GM18507 (cell line): Measurements from ENCODE around the gene KCNA10.
"Not testable (repeated sequence)": the region's sequence is repeated elsewhere in the genome, so short reads cannot be mapped to it uniquely, and the experiment has no call there.

Experiments
- DNase-seq: peaks from one replicate; pipeline ENCODE4 v3.0.0; 2011; ENCODE audit warnings: low read depth; ENCODE audit not compliant: insufficient read length; ENCODE audit errors: extremely low spot score
- FAIRE-seq: peaks from 2 replicates; lab custom pipeline; 2011; peaks lifted over from hg19 to GRCh38; lab: Jason Lieb, UNC

Gene KCNA10

DNA sequence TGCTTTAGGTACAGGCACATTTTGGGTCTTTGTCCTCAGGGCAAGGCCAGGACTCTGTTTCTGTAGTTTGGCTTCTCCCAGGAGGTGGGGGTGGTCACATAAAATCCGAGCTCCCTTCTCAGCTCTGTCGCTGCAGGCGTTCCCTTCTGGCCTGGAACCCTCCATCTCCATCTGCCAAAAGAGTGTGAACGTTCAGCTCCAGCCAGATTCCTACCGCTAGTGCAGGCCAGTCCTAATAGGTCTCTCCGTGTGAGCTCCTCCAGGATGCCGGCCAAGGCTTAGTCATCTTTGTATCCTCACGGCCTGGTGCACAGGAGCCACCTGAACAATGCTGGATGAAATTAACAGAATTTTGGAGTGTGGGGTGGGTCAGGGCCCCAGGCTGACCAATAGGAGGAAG lies 19.9 kb upstream of the KCNA10 start:
- DNase-seq (no peak), FAIRE-seq (no peak)

DNA sequence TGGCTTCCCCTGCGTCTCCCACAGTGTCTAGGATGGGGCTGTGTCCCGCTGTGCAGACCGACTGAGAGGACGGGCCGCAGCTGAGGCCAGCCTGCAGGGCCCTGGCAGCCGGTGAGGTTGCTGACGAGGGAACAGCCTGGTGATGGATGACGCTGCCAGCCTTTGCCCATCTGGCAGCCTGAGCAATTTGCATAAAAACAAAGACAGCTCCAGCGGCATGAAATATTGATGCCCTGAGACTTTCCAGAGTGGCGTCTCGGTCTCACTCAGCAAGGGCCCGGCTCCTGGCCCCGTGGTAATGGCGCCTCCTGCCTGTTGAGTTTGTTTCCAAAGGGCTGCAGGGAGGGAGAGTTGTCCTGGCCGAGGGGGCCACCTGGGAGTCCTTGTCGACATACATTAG lies 19.1 kb upstream of the KCNA10 start:
- no peak for DNase-seq
- FAIRE-seq, result no peak

DNA sequence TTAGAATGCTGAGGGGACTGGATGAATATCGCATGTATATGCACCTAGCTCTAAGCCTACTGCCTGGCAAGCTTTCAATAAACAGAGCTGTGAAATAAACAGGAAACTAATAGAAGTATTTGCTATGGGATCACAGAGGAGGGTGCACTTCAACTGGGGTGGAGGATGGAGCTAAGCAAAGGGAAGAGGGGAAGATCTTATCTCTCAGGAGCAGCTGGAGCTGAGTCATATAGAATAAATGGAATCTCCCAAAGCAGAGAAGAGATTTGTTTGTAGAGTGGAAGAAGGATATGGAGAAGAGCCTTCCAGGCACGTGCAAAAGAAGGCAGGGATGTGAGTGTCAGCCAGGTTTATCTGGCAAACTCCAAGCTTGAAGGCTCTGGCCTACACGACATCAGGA lies 17.0 kb upstream of the KCNA10 start:
- DNase-seq (no peak), FAIRE-seq (no peak)

DNA sequence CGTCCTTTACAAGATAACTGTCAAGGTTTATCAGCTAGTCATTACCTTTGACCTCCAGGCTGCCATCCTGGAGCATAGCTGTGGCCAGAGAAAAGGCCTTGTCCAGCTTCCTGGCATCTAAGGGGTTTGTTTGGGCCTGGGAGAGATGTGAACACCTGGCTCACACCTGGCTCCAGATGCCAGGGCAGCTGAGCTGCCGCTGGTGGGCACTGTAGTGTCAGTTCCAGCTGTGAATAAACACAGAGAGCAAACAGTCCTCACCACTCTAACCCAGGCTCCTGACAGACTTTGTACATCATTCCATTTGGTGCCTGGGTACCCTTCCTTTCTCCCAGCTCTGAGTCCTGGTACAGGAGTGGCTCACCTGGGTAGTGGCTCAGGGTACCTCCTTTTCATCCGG lies 14.3 kb upstream of the KCNA10 start:
- FAIRE-seq (no peak), DNase-seq (no peak)

DNA sequence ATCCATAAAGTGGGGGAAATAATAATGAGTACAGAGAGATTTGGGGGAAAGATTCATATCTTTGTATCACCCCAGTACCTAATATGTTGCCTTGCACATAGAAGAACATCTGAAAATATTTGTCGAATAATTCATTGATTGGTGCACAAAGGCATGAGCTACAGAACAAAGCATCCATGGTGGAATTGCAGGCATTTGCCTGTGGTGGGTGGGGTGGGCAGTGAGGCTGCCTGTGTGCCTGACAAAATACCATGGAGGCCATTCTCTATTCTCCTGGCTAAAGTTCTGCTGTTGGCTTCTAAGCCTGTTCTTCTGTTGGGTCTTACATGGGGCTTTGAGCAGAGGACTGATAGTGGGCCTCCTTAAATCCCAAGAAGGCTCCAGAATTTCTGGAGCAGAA lies 10.0 kb upstream of the KCNA10 start:
- DNase-seq, result no peak
- FAIRE-seq, result no peak

DNA sequence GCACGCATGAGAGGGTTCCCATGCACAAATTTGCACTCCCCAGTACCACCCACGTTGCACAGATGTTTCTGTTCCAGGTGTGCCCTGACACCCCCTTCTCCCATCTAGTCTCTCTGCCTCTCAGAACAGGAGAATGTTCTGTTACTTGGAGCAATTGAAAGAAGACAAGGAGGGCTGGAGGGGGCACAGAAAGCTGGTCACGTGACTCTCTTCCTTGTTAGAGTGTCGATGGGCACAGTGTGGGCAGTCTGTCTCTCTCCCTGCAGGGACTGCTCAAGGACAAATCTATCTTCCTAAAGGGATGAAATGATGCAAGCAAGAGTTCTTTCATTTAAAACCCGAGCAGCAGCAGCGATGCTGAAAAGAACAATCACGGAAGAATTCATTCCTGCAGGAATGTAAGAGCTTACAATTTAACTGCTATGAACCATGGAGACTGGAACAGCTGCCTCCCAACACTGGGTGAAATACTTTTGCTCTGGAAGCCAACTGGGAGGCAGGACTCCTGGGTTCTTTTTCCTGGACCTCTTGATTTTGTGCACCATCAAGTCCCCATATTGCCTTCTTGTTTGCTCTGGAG lies 7.3 kb upstream of the KCNA10 start:
- DNase-seq, result no peak
- no peak for FAIRE-seq

DNA sequence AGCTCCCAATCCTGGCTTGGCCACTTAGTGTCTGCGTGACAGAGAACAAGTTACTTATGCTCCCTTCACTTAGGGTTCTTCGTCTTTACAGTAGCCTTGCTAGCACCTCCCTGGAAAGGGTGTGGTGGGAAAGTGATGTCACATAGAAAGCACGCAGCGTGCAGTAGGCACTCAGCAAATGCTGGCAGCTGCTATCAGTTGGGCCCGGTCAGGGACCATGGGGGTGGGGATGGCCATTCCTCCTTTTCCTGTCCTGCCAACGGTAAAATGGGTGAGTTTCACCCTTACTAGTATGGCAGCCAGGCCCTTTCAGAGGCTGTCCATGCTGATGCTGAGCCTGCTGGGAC lies 6.2 kb upstream of the KCNA10 start:
- DNase-seq, result no peak

DNA sequence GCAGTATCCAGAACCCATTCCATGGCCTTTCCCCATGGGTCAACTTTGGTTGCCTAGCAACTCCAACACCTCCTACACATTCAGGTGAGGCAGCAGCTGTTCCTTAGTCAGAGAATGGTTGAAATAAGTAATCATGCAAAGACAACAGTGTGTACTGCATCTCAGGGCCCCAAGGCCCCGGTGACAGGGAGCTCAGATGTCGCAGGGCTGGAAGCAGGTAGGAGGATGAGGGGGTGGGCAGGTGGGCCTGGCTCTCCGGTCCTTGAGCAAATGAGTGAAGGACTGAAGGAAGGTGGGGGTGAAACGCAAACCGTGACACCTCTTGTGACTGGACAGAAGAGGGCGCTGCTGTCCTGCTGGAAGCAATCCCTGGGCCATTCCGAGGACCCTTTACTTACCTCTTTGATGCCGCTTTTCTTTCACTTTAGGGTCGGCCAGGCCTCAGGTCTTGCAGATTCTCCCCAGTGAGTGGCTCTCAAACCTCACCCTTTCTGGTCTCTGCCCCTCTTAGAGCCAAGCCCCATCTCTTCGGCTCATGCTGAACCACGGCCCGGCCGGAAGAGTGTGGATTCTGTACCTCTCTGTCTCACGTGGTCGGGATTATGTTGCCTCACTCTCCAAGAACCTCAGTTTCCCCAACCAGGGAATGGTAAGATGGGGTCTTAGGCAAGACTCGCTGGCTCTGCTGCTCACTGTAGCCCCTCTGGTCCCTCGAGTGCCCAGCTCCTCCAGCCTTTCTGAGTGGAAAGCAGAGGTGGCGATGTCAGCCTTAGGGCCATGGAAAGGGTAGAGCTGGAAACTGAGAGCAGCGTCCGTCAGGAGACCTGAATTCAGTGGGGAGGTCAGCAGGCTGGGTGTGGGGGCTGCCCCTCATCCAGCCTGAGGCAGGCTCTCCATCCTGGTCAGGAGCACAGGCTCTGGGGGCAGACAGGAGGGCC lies 5.6 kb upstream of the KCNA10 start:
- peak; percentile 73 for FAIRE-seq
- peak; percentile 28 for DNase-seq

More for the DNA sequence above, 6.2 kb upstream of the KCNA10 start:
- FAIRE-seq, result no peak

DNA sequence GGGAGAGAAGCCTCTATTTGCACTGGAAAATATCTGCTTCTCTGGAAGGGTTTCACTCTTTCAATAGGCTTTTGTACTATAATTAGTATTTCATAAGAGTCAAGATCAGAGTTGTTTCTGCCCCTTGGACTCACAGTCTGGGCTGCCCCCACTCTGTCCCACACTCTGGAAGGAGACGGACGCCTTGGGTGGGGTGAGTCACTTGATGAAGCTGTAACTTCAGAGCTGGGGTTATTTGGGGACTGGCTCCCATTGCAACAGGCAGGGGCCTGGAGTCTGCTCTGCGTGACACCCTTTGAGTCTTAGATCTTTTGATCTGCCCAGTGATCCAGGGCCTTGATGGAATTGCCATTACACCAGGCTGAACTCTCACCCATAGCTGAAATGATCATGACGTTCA lies 4.0 kb upstream of the KCNA10 start:
- FAIRE-seq (no peak), DNase-seq (no peak)

DNA sequence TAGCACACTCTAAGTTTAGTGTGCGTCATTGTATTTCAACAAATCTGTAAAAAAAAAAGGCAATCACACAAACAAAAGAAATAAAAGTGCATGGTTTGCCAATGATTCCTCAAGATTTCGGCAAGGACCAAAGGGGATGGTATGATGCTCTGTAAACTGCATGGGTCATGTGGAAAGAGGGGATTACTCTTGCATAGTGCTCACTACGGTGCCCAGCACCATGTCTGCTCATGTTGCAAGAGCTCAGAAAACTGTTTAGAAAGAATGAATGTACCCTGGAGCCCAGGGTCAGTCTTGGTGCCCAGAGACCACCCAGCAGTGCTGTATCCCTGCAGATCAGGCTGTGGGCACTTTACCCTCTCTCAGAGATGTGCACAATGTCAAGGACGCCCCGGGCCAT lies 3.6 kb upstream of the KCNA10 start:
- DNase-seq, result no peak
- no peak for FAIRE-seq

DNA sequence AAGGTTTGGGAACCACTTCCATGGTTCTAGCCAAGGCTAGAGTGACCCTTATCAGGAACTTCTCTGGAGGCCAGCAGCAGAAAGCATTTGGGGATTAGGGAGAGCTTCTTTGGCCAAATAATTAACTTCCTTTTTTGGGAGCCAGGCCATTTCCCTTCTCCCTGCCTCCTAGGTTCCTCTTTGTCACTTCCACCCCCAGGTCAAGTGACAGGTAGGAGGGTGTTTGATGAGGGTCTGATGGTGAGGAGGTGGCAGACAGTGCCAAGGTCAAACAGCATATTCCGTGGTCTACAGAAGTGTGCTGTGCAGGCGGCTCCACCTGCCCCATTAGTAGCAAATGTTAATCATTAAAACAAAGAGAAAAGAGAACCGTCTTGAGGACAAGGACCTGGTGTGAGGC lies 1.9 kb upstream of the KCNA10 start:
- FAIRE-seq (no peak), DNase-seq (no peak)

DNA sequence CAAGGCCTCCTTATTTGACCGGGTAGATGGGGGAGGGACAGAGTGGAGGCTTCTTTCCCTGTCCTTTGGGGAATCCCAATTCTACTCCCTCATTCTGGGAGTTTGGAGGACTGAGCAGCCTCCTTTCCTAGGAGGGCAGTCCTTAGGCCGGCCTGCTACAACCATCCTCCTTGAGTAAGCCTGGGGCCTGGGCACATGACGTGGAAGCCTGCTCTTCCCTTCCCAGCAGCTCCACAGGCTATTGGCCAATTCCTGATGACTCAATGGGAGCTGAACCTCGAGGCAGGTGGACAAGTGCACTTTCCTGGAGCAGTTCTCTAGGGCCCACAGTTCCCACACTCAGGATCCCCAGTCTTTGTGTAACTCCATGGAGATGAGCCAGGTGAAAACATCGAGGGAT lies 3.1 kb downstream of the KCNA10 start:
- FAIRE-seq, result no peak
- DNase-seq, result no peak

DNA sequence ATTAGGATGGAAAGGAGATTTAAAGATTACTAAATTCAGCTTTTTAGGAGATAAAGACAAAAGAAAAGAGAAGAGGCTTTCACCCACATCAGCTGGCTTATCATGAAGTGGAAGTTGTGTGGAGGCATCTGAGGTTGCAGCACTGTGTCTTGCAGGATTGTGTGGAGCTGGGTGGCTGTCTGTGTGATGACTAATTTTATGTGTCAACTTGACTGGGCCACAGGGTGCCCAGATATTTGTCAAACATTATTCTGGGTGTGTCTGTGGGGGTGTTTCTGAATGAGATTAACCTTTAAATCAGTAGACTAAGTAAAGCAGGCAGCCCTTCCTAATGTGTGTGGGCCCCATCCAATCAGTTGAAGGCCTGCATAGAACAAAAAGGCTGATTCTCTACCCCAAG lies 3.9 kb downstream of the KCNA10 start:
- FAIRE-seq (no peak), DNase-seq (no peak)

DNA sequence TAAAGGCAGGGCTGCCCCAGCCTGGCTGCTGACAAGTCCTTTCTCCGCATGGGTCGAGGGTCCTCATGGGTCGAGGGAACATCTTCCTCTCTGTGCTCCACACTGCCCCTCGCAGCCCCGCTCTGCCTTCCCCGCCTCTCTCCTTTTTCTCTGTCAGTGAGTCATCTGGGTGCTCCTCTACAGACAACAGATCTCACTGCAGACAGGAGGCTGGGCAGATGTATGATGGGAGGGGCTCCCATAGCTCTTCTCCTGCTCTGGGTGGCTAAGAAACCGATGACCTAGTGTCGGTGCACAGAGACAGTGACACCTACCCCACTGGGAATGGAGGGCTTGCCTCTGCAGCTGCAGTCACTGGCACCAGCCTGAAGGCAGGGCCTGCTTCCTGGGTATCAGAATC lies 5.5 kb downstream of the KCNA10 start:
- DNase-seq (no peak), FAIRE-seq (no peak)

DNA sequence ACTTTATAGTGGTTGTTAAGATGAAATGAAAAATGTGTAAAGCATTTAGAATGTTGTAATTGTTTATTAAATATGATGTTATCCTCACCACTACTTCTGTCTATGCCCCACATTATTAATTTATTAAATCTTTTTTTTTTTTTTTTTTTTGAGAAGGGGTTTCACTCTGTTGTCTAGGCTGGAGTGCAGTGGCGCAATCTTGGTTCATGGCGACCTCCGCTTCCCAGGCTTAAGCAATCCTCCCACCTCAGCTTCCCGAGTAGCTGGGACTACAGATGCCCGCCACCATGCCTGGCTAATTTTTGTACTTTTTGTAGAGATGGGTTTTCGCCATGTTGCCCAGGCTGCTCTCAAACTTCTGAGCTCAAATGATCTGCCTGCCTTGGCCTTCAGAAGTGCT lies 7.5 kb downstream of the KCNA10 start:
- DNase-seq (no peak), FAIRE-seq (no peak)

DNA sequence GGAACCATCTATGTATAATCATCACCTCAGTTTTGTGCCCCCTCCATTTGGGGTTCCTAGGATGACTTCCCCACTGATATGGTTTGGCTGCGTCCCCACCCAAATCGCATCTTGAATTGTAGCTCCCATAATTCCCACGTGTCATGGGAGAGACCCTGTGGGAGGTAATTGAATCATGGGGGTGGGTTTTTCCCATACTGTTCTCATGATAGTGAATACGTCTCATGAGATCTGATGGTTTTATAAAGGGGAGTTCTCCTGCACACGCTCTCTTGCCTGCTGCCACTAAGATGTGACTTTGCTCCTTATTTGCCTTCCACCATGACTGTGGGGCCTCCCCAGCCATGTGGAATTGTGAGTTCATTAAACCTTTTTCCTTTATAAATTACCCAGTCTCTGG lies 8.1 kb downstream of the KCNA10 start:
- not testable (repeated sequence) for DNase-seq, FAIRE-seq

DNA sequence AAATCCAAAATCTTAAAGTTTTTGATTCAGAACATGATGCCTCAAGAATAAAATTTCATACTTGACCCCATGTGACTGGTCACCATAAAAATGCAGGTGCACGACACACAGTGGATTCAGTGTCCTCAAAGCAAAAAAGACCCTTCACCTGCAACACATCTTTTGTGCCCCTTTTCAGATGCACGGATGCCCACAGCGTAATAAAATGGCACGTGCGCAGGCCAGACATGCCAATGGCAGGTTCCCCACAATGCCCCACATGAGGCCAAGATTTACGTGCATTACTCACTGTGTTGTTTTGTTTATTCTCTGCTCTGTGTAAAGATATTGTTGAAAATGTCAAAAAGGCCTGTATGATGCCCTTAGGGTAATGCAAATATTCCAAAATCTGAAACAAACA lies 9.3 kb downstream of the KCNA10 start:
- DNase-seq, result no peak
- no peak for FAIRE-seq

DNA sequence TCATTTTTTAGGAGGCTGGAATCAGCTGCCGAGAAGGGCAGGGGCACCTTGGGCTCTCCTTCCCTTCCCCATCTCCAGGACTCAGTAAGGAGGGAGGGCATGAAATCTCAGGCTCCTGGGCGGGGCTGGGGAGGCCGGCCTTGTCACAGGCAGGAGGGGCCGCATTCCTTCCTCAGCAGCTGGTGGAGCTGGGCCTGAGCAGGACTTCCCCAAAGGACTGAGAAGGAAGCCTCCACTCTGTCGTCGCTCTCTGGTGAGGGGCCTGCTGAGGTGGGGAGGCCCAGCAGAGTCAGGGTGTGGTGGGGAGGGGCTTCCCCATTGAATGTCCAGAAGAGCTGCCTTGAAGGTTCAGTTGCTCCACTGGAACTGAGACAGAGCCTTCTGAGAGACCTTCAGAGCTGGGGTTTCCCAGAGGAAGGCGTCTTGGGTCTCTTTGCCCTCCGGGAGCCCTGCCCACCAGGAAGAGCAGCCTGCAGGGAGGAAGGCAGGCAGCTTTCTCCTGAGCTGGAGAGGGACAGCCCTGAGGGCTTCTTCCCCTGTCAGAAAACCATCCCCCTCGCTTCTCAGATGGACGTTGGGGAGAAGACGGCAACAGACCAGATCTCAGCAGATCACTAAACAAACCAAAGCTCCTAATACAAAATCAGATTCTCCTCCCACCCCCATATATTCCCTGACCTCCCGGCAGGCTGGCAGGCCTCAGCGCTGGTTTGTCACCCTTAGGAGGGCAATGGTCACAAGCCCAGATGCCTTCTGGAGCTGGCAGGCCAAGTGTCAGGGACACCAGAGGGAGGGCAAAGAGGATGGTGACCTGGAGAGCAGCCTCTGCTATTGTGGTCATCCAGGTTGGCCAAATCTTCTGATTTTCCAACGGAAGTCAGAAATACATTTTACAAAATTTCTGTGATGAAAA lies 10.7 kb downstream of the KCNA10 start:
- DNase-seq (no peak), FAIRE-seq (peak; percentile 21)

DNA sequence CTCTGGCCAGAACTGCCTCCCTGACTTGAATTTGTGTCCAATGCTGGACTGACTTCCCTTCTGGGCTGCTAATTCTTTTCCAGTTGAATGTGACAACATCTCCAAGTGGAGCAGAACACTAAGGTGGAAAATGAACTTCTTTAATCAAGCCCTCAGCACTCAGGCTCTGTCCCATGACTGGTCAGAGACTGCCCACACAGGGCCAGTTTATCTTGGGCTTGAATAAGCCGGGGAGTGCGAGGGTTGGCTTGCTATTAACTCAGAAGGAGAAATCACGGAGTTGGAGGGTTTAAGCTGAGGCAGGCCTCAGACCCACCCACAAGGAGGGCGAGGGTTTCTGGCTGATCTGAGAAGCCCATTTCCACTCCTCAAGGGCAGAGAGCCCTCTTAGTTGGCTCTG lies 12.4 kb downstream of the KCNA10 start:
- no peak for DNase-seq
- FAIRE-seq, result no peak

DNA sequence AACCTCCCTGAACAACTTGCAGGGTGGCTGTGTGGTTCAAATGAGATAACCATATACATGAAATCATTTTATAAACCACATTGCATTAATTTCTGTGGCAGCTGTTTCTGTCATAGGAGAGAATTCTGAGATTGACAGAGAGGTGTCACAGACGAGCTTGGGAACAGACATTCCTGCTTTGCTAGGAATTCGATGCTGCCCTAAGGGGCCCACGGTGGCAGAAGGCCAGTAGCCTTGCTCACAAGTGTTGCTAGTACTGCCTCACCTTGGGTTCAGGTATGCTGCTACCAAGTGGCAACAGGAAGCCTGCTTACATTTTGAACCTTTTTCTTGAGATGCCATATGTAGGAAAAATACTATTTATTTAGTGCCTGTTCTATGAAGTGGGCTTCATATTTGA lies 13.4 kb downstream of the KCNA10 start:
- FAIRE-seq (no peak), DNase-seq (no peak)
